ENCODE data around the gene IGFLR1. TPM values are rescaled to one million over a fixed set of nuclear protein-coding genes. Genes with fewer than 3 reads are reported as not detected.
"Not testable (repeated sequence)": the region's sequence is repeated elsewhere in the genome, so short reads cannot be mapped to it uniquely, and the experiment has no call there.

The IGFLR1 gene
- total RNA-seq, 1 donor from 2014 or later, result 2.3 TPM

GRCh38 chr19:35704218-35704617 is 38.0 kb downstream of the IGFLR1 start, which contains the start of gene ZBTB32:
Gene ZBTB32, plus strand, starts transcription at chr19:35704558. Its CDS starts 10,069 bp downstream, at chr19:35714627.
- DNase-seq, result peak; percentile 64

- DNase-seq, result no peak
Observed at GRCh38 chr19:35703343-35703742, 38.9 kb downstream of the IGFLR1 start.

DNA sequence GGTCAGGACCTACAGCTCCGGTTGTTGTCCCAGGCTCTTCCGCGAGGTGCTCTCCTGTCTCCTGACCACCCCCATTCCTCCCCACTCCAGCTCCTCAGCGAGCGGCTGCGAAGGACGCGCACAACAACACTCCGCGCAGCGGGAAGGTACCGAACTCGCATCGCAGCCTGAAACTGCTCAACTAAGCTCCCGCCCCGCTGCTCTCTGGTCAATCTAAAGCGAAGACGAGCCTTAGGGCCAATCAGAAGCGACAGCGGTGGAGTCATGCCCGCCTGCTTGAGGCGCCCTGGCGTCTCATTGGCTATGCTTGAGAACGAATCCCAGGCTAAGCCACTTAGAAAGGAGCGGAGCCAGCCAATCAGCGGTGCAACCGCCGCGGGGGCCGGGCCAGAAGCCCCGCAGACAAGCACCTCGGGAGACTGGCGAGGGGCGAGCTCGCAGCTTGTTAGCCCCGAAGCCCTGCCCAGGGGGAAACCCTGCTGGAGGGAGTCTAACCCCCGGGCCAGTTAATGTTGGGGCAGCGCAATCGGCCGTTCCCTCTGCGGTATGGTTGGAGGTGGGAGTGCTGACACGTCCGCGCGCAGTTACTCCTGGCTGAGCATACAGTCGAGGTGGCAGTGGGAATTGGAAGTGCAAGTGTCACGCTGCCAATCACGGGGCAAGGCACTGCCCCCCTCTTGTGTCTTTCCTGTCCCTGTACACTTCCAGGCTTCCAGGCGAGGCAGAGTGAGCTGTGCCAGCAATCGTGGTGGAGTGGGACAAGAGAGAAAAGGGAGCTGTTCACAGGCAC is 39.8 kb downstream of the IGFLR1 start:
- DNase-seq, result peak; percentile 98

DNA sequence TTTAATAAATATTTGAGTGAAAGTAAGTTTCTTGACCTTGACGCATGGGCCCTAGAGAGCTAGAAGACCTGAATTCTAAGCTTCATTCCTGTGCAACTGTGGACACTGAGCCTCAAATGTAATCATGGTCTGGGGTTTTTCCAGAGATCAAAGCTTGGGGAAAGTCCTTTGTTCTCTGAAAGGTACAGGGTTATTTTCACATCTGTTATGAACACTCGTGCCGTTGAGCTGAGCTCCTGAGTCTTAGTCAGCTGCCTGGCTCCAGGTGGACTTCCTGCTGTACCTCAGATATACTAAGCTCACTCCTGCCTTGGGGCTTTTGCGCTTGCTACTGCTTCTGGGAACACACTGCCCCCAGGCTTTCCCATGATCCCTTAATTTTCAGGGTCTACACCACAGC is 45.4 kb downstream of the IGFLR1 start:
- no peak for DNase-seq

- no peak for DNase-seq
Observed at GRCh38 chr19:35695895-35696422, 46.3 kb downstream of the IGFLR1 start.

DNA sequence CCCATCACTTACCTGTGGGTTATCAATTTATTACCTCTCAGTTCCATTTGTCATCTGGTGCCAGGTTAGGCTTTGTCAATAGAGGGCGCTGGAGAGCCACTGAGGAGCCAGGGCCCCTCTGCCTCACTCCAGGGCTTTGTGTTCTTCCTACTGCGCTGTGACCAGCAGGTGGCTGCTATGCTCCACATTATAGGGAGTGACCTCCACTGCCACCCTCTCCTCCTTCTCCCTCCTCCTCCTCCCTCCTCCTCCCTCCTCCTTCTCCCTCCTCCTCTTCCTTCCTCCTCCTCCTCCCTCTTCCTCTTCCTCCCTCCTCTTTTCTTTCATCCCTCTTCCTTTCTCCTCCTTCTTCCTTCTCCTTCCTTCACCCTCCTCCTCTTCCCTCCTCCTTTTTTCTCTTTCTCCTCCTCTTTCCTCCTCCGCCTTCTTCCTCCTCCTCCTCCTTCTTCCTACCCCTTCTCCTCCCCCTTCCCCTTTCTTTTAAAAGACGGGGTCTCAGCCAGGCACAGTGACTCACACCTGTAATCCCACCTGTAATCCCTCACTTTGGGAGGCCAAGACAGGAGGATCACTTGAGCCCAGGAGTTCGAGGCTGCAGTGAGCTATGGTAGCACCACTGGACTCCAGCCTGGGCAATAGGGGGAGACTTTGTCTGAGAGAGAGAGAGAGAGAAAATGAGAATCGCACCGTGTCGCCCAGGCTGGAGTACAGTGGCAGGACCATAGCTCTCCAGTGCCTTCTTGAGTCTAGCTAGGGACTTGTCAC is 48.2 kb downstream of the IGFLR1 start:
- DNase-seq, result peak; percentile 93

DNA sequence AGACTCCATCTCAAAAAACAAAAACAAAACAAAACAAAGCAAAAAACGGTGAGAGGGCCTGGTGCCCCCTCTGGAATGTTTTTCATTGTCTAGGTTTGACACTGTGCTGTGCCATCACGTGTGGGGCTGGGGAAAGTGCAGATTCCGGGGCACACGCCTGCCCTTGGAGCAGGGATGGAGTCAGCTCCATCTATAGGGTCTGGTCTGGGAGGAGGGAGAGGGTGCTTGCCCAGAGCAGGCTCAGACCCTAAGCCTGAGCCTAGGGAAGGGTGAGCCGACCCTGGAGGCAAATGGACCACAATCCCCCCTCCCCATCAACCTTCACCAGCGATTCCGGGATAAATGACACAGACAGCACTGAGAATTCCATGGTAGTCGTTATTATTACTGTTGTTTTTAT is 48.8 kb downstream of the IGFLR1 start:
- no peak for DNase-seq

DNA sequence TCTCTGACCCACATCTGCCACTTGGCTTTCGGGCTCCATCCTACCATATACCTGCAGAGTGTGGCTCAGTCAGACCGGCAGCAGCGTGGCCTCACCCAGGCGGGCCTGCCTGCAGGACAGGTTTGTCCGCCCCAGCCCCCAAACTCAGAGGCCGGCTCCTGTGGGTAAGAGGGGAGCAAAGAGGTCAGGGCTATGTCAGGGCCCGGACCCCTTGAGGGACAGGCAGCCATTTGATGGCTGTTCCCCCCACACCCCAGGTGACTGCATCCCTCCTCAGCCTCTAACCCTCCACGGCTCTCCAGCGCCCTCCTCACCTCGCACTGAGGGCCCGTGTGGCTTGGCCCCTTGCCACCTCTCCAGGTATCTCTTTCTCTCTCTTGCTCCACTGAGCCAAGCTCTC is 50.2 kb downstream of the IGFLR1 start:
- no peak for DNase-seq

- DNase-seq, result not testable (repeated sequence)
Observed at GRCh38 chr19:35691106-35691505, 51.1 kb downstream of the IGFLR1 start.

- no peak for DNase-seq
Observed at GRCh38 chr19:35689836-35690235, 52.4 kb downstream of the IGFLR1 start.

Other genes starting within 250 kb of the IGFLR1 start
- 25.7 TPM for gene DMKN, start 228.8 kb downstream of the IGFLR1 start, total RNA-seq
- gene SBSN, start 214.1 kb downstream of the IGFLR1 start, total RNA-seq, result 15.6 TPM
- gene GAPDHS, start 209.0 kb downstream of the IGFLR1 start, total RNA-seq, result not detected
- 30.6 TPM for gene TMEM147, start 196.8 kb downstream of the IGFLR1 start, total RNA-seq
- gene ATP4A, start 178.8 kb downstream of the IGFLR1 start, total RNA-seq, result not detected
- not detected for gene PMIS2, start 156.3 kb downstream of the IGFLR1 start, total RNA-seq
- 10.8 TPM for gene HAUS5, start 129.7 kb downstream of the IGFLR1 start, total RNA-seq
- gene RBM42, start 113.4 kb downstream of the IGFLR1 start, total RNA-seq, result 39.9 TPM
- not detected for gene ETV2, start 100.7 kb downstream of the IGFLR1 start, total RNA-seq
- gene COX6B1, start 94.1 kb downstream of the IGFLR1 start, total RNA-seq, result 440 TPM
- not detected for gene UPK1A, start 75.9 kb downstream of the IGFLR1 start, total RNA-seq
- not detected for gene ZBTB32, start 37.9 kb downstream of the IGFLR1 start, total RNA-seq
- 13.1 TPM for gene KMT2B, start 24.4 kb downstream of the IGFLR1 start, total RNA-seq
- gene U2AF1L4, start 3.0 kb upstream of the IGFLR1 start, total RNA-seq, result 11.3 TPM
- 4.2 TPM for gene PSENEN, start 3.2 kb upstream of the IGFLR1 start, total RNA-seq
- 6.7 TPM for gene LIN37, start 6.1 kb upstream of the IGFLR1 start, total RNA-seq
- gene HSPB6, start 14.6 kb upstream of the IGFLR1 start, total RNA-seq, result 152 TPM
- 4.4 TPM for gene PROSER3, start 15.7 kb upstream of the IGFLR1 start, total RNA-seq
- gene ARHGAP33, start 33.1 kb upstream of the IGFLR1 start, total RNA-seq, result 26.3 TPM
- gene PRODH2, start 70.4 kb upstream of the IGFLR1 start, total RNA-seq, result not detected
- gene NPHS1, start 110.1 kb upstream of the IGFLR1 start, total RNA-seq, result not detected
- gene KIRREL2, start 114.5 kb upstream of the IGFLR1 start, total RNA-seq, result 0.51 TPM
- gene APLP1, start 126.1 kb upstream of the IGFLR1 start, total RNA-seq, result 6.3 TPM
- 2.5 TPM for gene NFKBID, start 158.1 kb upstream of the IGFLR1 start, total RNA-seq
- not detected for gene HCST, start 160.1 kb upstream of the IGFLR1 start, total RNA-seq
- gene TYROBP, start 165.8 kb upstream of the IGFLR1 start, total RNA-seq, result 3.6 TPM
- 3.0 TPM for gene LRFN3, start 193.9 kb upstream of the IGFLR1 start, total RNA-seq

Data from tongue (tissue), 2 donors.